RCC 7860 (cell line): ENCODE results near the gene DMC1.
A peak's percentile ranks its signal among the peaks of the same experiment; 100 is the strongest.
"Not testable (repeated sequence)": the region's sequence is repeated elsewhere in the genome, so short reads cannot be mapped to it uniquely, and the experiment has no call there.

Experiments used
- DNase-seq: peaks from one replicate; pipeline ENCODE4 v3.0.0-alpha.2; 2015; ENCODE audit warnings: low spot score
- FAIRE-seq: peaks from 2 replicates; lab custom pipeline; 2012; peaks lifted over from hg19 to GRCh38; lab: Jason Lieb, UNC

DMC1 gene

GRCh38 chr22:38569972-38570778, at the start of gene DMC1:
DMC1 (minus strand) TSS chr22:38570183; CDS start chr22:38568256, 1,927 bp downstream.
- FAIRE-seq: no peak
- peak; percentile 66 for DNase-seq

GRCh38 chr22:38618682-38619081, 48.7 kb upstream of the DMC1 start:
- DNase-seq (no peak), FAIRE-seq (no peak)

GRCh38 chr22:38618258-38618657, 48.3 kb upstream of the DMC1 start:
- FAIRE-seq (no peak), DNase-seq (no peak)

- not testable (repeated sequence) for DNase-seq, FAIRE-seq
Observed at GRCh38 chr22:38615064-38615405, 45.1 kb upstream of the DMC1 start.

GRCh38 chr22:38614332-38615063, 44.5 kb upstream of the DMC1 start:
- DNase-seq: no peak
- no peak for FAIRE-seq

- FAIRE-seq (no peak), DNase-seq (no peak)
Observed at GRCh38 chr22:38613588-38613987, 43.6 kb upstream of the DMC1 start.

- DNase-seq (no peak), FAIRE-seq (no peak)
Observed at GRCh38 chr22:38612217-38613006, 42.4 kb upstream of the DMC1 start.

- DNase-seq (no peak), FAIRE-seq (no peak)
Observed at GRCh38 chr22:38611559-38611958, 41.6 kb upstream of the DMC1 start.

GRCh38 chr22:38610234-38610633, 40.3 kb upstream of the DMC1 start:
- DNase-seq: no peak
- no peak for FAIRE-seq

- no peak for FAIRE-seq
- DNase-seq: no peak
Observed at GRCh38 chr22:38608992-38609750, 39.2 kb upstream of the DMC1 start.

- DNase-seq (no peak), FAIRE-seq (no peak)
Observed at GRCh38 chr22:38607680-38608079, 37.7 kb upstream of the DMC1 start.

GRCh38 chr22:38602166-38602565, 32.2 kb upstream of the DMC1 start:
- DNase-seq: no peak
- no peak for FAIRE-seq

GRCh38 chr22:38601221-38601764, 31.3 kb upstream of the DMC1 start:
- FAIRE-seq: no peak

GRCh38 chr22:38599466-38599865, 29.5 kb upstream of the DMC1 start:
- FAIRE-seq: no peak
- no peak for DNase-seq

More at GRCh38 chr22:38601221-38601764, 31.3 kb upstream of the DMC1 start:
- no peak for DNase-seq

- not testable (repeated sequence) for DNase-seq, FAIRE-seq
Observed at GRCh38 chr22:38582923-38583322, 12.9 kb upstream of the DMC1 start.

GRCh38 chr22:38578505-38578904, 8.5 kb upstream of the DMC1 start:
- DNase-seq: no peak
- no peak for FAIRE-seq

- FAIRE-seq (peak; percentile 88), DNase-seq (peak; percentile 36)
Observed at GRCh38 chr22:38572065-38572464, 2.1 kb upstream of the DMC1 start.

- FAIRE-seq (no peak), DNase-seq (no peak)
Observed at GRCh38 chr22:38570779-38571364, 889 bp upstream of the DMC1 start.

GRCh38 chr22:38569181-38569971, 607 bp downstream of the DMC1 start:
- DNase-seq: no peak
- FAIRE-seq: no peak
